ENCODE results near the gene CFAP77. TPM values are rescaled to one million over a fixed set of nuclear protein-coding genes. Genes with fewer than 3 reads are reported as not detected.

Gene CFAP77
- 0.08 to 0.19 TPM (median 0.17 TPM) in 4 of 5 replicates, not detected in the other for total RNA-seq (2022; extraction: Qiagen RNA extraction)

GRCh38 chr9:132409828-132410528 is at the start of gene CFAP77:
CFAP77 (plus strand) TSS chr9:132410211; CDS start chr9:132410272, 61 bp downstream.

GRCh38 chr9:132406554-132407122 is 3.4 kb upstream of the CFAP77 start, which contains the start of gene TTF1:
TTF1 (minus strand) TSS chr9:132406840; CDS start chr9:132402821, 4,019 bp downstream.

GRCh38 chr9:132582276-132582785 is 172.3 kb downstream of the CFAP77 start, which contains the start of gene BARHL1:
BARHL1 (plus strand) TSS chr9:132582606; CDS start chr9:132582798, 192 bp downstream.

Other genes with a start within 250 kb of the CFAP77 start
- gene NTNG2, start 248.2 kb upstream of the CFAP77 start, total RNA-seq (2022; extraction: Qiagen RNA extraction): 0.98 to 3.1 TPM (median 2.1 TPM) in 5 replicates
- gene SETX, start 55.2 kb upstream of the CFAP77 start, total RNA-seq (2022; extraction: Qiagen RNA extraction): 18.5 to 20.6 TPM (median 19.9 TPM) in 5 replicates
- 14.3 to 17.0 TPM (median 15.0 TPM) in 5 replicates for gene TTF1, start 3.4 kb upstream of the CFAP77 start, total RNA-seq (2022; extraction: Qiagen RNA extraction)
- gene BARHL1, start 172.4 kb downstream of the CFAP77 start, total RNA-seq (2022; extraction: Qiagen RNA extraction): 0.07 TPM in 1 of 5 replicates, not detected in the others